Activated CD4-positive, alpha-beta T cell treated with anti-CD3 and anti-CD28 coated beads, Interleukin-2, amount 50 U/mL, for 16 hours (primary cell): Measurements from ENCODE around the gene BRI3BP.
"Not testable (repeated sequence)": the region's sequence is repeated elsewhere in the genome, so short reads cannot be mapped to it uniquely, and the experiment has no call there.

Experiments used
- DNase-seq: peaks from one replicate; pipeline ENCODE4 v3.0.0-alpha.2; 2020

Gene BRI3BP

DNA sequence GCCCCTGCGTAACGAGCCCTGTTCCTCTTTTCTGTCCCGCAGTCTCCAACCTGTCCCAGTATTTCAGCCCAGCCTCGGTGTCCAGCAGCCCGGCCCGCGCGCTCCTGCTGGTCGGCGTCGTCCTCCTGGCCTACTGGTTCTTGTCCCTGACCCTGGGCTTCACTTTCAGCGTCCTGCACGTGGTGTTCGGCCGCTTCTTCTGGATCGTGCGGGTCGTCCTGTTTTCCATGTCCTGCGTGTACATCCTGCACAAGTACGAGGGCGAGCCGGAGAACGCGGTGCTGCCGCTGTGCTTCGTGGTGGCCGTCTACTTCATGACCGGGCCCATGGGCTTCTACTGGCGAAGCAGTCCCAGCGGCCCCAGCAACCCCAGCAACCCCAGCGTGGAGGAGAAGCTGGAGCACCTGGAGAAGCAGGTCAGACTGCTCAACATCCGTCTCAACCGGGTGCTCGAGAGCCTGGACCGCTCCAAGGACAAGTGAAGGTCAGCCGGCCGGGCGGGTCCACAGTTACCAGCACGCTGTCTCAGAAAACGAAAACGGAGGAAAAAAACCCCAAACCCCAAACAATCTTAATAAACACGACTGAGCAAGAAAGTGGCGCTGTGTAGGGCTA is 31.6 kb downstream of the BRI3BP start:
- no peak for DNase-seq

DNA sequence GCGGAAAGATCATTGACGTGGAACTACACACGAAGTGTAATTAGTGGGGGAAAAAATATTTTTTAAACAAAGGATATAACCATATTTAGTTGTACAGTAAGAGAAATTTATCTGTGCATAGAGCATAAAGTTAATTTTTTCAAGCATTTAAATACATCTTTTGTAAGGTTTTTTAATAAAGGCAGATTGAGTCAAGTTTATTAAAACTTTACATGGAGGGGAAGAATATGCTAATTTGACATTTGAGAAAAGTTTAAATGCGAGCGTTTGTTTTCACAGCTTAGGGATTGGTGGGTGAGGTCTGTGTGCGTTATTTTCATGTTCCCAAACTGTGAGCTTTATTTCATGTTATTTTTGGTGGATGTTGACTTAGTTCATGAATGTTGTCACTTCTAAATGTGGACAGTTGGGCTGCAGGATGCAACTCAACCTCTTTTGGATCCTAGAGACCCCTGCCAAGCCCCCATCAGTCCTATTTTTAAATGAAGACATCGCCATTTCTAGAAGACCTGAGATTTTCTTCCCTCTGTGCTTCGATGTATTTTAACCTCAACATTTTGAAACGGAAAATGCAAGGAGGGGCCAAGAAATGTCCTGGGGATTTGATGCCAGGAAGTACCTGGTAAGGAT is 32.3 kb downstream of the BRI3BP start:
- no peak for DNase-seq

DNA sequence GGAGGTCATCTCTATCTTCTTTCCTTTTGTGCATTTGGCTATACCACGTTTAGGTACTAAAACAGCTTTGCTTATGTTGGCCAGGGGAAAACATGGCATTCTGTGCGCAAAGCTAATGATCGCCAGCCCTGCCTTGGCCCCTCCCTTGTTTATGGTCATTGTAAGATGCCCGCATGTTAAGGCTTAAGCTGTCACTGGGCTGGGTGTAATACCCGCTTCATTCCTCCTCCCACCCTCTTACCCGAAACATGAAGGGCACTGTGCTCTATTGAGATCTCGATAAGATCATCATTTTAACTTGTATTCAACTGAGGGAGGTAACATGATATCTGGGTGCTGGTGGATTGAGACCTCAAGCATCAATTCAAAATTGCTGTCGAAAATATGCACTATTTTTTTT is 34.7 kb downstream of the BRI3BP start:
- no peak for DNase-seq

DNA sequence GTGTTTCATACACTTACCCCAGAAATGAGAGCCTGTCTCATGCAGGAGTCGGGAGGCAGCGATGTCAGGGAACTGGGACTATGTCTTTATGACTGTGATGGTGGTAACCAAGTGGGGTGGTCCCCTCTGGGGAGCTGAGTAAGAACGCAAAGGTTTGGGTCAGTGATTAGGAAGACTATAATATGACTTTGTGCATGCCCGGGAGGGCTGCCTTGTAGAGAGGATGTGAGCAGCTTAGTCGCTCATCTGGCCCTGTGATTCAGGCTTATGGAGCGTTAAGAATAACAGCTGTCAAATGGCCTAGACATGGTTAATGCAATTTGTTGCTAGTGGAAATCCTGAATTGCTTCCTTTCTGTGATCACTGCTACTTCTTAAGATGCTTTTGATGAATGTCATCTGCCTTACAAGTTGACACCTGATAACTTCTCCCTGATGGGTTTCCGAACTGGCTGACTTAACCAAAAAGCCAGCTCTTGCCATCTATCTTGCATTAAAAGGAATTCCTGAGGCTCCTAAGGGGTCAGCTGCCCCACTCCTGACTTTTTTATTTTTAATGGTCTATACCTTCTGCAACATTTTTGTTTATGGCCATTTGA is 36.4 kb downstream of the BRI3BP start:
- DNase-seq: no peak

DNA sequence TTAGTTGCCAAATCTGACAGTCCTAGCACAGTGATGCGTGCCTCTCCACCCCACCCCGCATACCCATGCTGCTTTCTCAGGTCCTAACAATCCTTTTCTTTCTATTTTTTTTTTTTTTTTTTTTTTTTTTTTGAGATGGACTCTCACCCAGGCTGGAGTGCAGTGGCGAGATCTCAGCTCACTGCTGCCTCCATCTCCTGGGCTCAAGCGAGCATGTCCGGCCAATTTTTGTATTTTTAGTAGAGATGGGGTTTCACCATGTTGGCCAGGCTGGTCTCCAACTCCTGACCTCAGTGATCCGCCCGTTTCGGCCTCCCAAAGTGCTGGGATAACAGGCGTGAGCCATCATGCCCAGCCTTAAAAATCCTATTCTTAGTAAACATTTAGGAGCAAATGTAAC is 38.0 kb downstream of the BRI3BP start:
- not testable (repeated sequence) for DNase-seq

- no peak for DNase-seq
These were observed 39.2 kb downstream of the BRI3BP start for GRCh38 chr12:125032466-125033152.

DNA sequence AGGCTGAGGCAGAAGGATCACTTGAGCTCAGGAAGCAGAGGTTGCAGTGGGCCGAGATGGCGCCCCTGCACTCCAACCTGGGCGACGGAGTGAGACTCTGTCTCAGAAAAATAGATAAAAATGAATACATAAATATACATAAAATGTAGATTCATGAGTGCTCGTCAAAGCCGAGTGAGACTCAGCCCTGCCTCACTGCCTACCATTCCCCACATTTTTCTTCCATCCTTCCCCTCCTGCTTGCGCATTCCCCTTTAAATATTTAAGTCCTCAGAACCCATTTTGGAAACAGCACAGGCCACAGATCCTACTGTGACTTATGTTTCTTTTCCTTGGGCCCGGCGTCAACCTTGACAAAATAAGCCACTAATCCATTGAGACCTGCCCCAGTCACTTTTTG is 39.8 kb downstream of the BRI3BP start:
- no peak for DNase-seq

DNA sequence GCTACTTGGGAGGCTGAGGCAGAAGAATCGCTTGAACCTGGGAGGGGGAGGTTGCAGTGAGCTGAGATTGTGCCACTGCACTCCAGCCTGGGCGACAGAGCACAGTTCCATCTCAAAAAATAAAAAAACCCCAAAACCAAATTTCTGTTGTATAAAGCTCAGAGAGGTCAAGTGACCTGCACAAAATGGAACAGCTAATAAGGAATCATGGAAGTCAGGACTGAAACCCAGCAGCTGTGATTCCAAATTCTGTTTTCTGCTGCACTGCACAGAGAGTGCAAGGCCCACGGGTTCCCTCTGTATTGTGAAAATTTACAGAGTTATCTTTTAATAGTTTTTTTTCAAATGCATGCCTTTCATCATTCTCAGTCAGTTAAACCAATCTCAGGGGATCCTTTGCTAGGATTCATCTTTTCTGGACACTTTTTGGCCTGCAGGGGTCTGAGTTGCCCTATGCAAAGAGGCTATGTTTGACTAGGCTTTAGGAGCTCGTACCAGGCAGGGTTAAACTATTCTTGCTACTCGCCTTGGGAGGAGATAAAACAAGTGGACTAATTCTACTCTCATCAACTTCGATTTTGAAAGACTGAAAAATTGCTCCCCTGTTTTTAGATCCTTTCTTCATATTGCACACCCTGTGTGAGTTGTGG is 45.7 kb downstream of the BRI3BP start:
- no peak for DNase-seq

GRCh38 chr12:125049093-125049458 is 55.6 kb downstream of the BRI3BP start:
- no peak for DNase-seq

- DNase-seq: no peak
These were observed 57.0 kb downstream of the BRI3BP start for GRCh38 chr12:125050446-125050845.

DNA sequence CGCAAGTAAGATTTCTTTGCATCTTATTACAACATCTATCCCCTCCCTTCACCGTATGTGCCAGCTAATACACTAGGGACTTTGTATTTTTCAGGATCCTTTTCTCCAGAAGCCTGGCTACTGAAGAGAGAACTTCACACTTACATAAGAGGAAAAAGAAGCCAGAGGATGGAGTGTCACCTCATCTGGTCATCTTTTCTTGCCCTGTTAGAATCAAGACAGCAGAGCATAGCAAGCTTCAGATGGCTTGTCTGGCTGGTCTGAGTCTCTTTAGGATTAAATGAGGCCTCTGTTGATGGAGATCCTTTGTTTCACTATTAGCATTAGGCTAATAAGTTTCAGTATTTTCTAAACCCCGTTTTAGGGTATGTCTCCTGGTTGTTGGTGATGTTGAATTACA is 57.4 kb downstream of the BRI3BP start:
- DNase-seq: no peak

GRCh38 chr12:125053821-125054220 is 60.4 kb downstream of the BRI3BP start:
- no peak for DNase-seq

DNA sequence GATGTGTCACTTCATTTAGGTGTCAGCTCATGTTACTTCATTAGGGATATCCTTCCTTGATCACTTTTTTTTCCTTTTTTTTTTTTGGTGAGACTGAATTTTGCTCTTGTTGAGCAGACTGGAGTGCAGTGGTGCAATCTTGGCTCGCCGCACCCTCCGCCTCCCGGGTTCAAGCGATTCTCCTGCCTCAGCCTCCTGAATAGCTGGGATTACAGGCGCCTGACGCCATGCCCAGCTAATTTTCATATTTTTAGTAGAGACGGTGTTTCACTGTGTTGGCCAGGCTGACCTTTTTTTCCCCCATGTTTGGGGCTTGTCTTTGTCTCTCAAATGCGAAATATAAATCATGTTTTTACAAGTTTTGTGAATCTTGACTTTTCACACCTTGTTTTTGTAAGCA is 62.1 kb downstream of the BRI3BP start:
- no peak for DNase-seq

GRCh38 chr12:125056306-125056705 is 62.9 kb downstream of the BRI3BP start:
- no peak for DNase-seq

GRCh38 chr12:125057708-125058107 is 64.3 kb downstream of the BRI3BP start:
- DNase-seq: no peak

DNA sequence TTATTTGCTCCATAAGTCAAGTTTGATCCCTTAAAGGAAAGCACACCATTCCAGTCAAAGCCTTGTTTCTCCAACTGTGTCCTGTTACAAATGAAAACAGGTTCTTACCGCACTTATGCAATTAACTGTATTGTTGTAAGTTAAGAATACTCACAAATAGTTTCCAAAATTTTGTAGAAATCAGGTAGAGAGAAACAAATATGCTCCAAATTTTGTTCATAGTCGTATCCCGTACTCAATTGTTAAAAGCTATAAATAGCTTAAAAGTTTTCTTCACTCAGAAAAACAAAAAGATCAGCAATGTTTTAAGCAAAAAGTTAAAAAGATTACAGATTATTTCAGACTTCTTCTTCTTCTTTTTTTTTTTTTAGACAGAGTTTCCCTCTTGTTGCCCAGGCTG is 67.8 kb downstream of the BRI3BP start:
- DNase-seq: no peak

DNA sequence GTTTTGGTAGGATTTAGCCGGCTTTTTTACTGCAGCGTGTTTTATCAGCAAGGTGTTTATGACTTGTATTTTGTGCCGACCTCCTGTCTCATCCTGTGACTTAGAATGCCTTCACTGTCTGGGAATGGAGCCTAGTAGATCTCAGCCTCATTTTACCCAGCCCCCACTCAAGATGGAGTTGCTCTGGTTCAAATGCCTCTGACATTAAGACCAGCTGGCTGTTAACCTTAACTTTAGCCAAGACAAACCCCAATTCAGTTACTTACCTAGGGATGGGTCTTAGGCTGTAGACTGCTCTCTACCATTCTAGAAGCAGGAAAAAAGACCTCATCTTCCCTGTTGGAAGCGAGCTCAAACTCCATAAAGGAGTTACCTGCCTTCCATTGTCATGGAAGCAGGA is 70.1 kb downstream of the BRI3BP start:
- not testable (repeated sequence) for DNase-seq

GRCh38 chr12:125064492-125064891 is 71.0 kb downstream of the BRI3BP start:
- DNase-seq: no peak

DNA sequence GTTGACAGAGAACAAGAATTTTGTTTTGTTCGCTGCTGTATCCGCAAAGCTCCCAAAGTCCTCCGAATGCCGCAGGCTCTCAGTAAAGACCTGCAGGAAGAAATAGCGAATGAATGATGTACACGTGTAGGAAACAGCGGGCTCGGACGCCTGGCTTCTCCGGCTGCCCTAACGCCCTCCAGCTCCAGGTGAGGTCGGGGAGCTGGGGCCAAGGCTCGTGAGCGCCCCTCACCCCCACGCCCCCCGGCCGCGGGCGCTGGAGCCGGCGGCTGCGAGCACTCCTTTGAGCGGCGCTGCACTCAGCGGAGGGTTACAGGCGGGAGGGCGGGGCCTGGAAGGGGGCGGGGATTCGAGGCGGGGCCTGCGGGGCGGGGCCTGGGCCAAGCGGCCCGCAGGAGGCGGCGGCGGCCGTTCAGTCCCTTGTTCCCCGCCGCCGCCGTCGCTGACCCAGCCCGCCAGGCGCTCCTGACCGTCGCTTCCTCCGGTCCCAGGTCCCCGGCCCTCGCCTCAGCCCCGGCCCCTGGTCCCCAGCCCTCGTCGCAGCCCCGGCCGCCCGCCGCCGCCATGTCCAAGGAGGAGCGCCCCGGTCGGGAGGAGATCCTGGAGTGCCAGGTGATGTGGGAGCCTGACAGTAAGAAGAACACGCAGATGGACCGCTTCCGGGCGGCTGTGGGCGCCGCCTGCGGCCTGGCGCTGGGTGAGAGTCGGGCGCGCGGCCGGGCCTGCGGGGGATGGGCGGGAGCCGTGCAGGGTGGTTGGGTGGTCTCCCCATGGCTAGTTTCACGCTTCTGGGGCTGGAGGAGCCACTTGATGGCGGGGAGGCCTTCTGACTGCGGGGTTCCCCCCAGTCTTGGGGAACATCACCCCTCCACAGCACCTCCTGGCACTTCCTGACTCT is 71.8 kb downstream of the BRI3BP start, which contains the start of gene AACS:
TSS of gene AACS (plus strand) at position 415 of the 898 bp plus-strand sequence. CDS start at position 565, 150 bp downstream.
- peak; percentile 74 for DNase-seq

DNA sequence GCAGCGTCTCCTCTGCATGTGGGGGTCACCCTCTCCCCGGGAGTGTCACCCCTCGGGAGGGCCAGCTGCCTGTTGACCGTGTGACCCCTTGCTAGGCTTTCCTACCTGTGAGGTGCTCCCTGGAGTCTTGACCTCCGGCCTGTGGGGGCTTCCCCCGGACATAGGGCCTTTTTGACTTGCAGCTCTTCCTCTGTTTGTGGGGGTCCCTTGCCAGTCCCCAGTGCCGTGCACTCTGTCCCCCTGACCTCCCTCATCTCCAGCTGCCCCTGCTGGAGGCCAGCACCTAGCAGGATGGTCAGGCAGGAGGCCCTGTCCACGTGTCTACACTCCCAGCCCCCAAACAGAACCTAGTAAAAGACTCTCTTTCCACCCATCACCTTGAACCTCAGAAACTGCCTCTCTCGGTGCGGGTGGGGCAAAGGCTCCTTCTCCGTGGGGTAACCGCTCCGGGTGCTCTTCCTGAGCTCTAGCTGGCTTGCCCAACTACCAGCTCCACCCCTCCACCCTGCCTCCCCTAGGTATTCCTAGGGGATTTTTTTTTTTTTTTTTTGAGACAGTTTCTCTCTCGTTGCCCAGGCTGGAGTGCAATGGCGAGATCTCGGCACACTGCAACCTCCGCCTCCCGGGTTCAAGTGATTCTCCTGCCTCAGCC is 72.6 kb downstream of the BRI3BP start:
- DNase-seq: no peak

DNA sequence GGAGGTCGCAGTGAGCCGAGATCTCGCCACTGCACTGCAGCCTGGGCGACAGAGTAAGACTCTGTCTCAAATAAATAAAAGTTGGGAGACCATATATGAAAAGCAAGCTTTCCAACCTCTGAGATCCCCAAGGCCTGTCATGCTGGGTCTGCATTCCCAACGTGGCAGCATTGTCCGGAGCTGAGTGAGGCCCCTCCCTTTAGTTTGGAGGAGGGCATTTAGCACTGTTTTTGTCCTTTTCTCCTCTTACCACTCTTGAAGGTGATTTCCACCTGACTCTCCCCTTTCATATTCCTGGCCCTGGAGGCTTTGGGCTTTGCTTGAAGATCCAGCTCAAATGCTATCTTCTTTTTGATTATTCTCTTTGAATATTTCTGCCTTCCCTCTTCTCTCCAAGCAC is 74.9 kb downstream of the BRI3BP start:
- no peak for DNase-seq

DNA sequence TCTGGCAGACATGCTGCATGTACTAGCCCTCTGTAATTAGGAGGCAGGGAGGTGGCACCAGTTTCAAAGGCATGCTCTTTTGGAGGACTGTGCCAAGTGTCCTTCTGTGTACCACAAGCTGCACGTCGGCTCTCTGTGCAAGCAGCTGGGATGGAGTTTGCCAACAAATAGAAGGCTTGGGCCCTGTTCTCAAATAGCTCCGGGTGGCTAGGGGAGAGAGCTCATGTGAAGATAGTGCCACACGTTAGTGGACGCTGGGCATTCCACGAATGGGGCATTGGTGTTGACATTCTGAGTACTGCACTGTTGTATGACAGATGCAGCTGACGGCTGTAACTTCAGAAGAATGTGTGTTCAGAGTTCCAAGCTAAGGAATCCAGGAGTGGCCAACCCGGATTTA is 76.2 kb downstream of the BRI3BP start:
- DNase-seq: no peak
